ENCODE measurements around the gene RBFOX2. TPM values are rescaled to one million over a fixed set of nuclear protein-coding genes. Genes with fewer than 3 reads are reported as not detected.
A peak's percentile ranks its signal among the peaks of the same experiment; 100 is the strongest.

RBFOX2 gene
- total and polyA plus RNA-seq, 12 donors, result 15.7 to 86.6 (median 69.8) TPM

DNA sequence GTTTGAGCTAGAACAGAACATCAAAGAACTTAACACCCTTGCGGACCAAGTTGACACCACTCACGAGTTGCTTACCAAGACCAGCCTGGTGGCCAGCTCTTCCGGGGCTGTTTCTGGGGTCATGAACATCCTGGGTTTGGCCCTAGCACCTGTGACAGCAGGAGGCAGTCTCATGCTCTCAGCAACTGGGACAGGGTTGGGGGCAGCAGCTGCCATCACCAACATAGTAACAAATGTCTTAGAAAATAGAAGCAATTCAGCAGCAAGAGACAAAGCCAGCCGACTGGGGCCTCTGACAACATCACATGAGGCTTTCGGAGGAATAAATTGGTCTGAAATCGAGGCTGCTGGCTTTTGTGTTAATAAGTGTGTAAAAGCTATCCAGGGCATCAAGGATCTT is 302.2 kb downstream of the RBFOX2 start:
- Histone ChIP-seq H3K27ac (no peak overlapping the region), H3K4me1 (replicated peaks in 1 of 2) (no peaks in the 10 kb centered on the region), H3K36me3 (replicated peaks in 1 of 2) (no peaks in the 10 kb centered on the region), H3K9me3 (replicated peaks in 1 of 3) (no peaks in the 10 kb centered on the region), H3K27me3 (no peaks in the 10 kb centered on the region), H3K4me3 (no peak overlapping the region)
- TF ChIP-seq POLR2A (IDR thresholded peaks at IDR 0.05), result no peak
- TF ChIP-seq, protein P1, sequence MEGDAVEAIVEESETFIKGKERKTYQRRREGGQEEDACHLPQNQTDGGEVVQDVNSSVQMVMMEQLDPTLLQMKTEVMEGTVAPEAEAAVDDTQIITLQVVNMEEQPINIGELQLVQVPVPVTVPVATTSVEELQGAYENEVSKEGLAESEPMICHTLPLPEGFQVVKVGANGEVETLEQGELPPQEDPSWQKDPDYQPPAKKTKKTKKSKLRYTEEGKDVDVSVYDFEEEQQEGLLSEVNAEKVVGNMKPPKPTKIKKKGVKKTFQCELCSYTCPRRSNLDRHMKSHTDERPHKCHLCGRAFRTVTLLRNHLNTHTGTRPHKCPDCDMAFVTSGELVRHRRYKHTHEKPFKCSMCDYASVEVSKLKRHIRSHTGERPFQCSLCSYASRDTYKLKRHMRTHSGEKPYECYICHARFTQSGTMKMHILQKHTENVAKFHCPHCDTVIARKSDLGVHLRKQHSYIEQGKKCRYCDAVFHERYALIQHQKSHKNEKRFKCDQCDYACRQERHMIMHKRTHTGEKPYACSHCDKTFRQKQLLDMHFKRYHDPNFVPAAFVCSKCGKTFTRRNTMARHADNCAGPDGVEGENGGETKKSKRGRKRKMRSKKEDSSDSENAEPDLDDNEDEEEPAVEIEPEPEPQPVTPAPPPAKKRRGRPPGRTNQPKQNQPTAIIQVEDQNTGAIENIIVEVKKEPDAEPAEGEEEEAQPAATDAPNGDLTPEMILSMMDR (IDR thresholded peaks at IDR 0.05), result no peak
- intact Hi-C loops (cut with DNase I), result no loop called here
- DNase-seq, result no peak
- 73 to 89% (median 85%) methylated on average over 6 of the region's 6 CpGs for WGBS, 4 donors

DNA sequence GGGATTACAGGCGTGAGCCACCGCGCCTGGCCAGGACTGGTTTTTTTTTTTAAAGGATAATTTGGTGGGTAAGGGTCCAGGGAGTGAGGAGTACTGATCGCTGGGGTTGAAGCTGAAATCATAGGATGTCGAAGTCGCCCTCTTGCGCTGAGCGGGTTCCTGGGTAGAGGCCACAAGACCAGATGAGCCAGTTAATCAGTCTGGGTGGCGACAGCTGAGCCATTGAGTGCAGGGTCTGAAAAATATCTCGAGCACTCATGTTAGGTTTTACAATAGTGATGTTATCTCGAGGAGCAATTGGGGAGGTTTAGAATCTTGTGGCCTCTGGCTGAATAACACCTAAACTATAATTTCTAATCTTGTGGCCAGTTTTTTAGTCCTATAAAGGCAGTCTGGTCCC is 303.1 kb downstream of the RBFOX2 start:
- DNase-seq, result no peak
- no peaks in the 10 kb centered on the region for H3K27me3 ChIP-seq
- TF ChIP-seq, protein P1 (IDR thresholded peaks at IDR 0.05), result no peak
- no peak for TF ChIP-seq POLR2A (IDR thresholded peaks at IDR 0.05)
- no peak overlapping the region for H3K27ac ChIP-seq
- no peaks in the 10 kb centered on the region for H3K9me3 ChIP-seq (replicated peaks in 1 of 3)
- 87 to 92% (median 90%) methylated on average over 10 to 11 of the region's 11 CpGs for WGBS, 4 donors
- intact Hi-C loops (cut with DNase I), result no loop called here
- no peaks in the 10 kb centered on the region for H3K4me1 ChIP-seq (replicated peaks in 1 of 2)
- H3K4me3 ChIP-seq, result no peak overlapping the region
- H3K36me3 ChIP-seq (replicated peaks in 1 of 2), result no peaks in the 10 kb centered on the region

- TF ChIP-seq, protein P1 (IDR thresholded peaks at IDR 0.05), result no peak
- TF ChIP-seq POLR2A (IDR thresholded peaks at IDR 0.05), result no peak
- intact Hi-C loops (cut with DNase I), result no loop called here
- Histone ChIP-seq H3K27ac (no peak overlapping the region), H3K4me3 (no peak overlapping the region), H3K27me3 (no peaks in the 10 kb centered on the region), H3K36me3 (replicated peaks in 1 of 2) (no peaks in the 10 kb centered on the region), H3K9me3 (replicated peaks in 1 of 3) (no peaks in the 10 kb centered on the region), H3K4me1 (replicated peaks in 1 of 2) (no peaks in the 10 kb centered on the region)
- peak in 1 of 7 donors; percentile 50 for DNase-seq
- 59 to 64% (median 62%) methylated on average over 4 of the region's 4 CpGs for WGBS, 4 donors
Measured at GRCh38 chr22:35721960-35722359, 306.7 kb downstream of the RBFOX2 start.

DNA sequence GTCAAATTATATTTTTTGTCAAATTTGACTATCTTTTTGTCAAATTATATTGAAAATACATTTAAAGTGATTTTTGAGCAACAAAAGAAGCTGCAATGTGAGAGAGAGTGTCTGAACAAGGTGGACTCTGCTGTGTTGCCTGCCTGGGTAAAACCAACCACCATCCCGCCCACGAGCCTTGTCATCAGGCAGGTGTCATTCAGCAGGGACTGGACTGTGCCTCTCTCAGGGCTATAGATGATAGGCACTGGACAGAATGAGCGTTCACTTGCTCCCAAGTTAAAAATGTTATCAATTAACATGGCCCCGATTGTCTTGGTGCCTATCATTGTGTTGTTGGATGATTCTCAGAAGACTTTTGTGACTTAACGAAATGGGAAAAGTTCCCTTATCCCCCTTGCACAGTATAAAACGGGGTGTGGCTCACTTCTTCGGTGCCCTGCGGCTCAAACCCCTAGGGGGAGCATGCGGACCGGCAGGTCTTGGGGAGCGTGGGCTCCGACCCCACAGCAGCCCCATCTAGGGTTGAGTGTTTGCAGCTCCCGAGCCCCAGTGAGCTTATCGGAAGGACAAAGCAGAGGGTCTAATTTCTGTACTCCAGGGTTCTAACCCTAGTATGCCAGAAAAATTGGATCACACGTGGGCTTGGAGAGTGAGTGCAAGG is 309.3 kb downstream of the RBFOX2 start:
- WGBS, 4 donors, result 79 to 90% (median 83%) methylated on average over 13 to 15 of the region's 15 CpGs
- no peak overlapping the region for H3K4me3 ChIP-seq
- H3K36me3 ChIP-seq (replicated peaks in 1 of 2), result no peaks in the 10 kb centered on the region
- no peaks in the 10 kb centered on the region for H3K27me3 ChIP-seq
- intact Hi-C loops (cut with DNase I), result no loop called here
- no peaks in the 10 kb centered on the region for H3K9me3 ChIP-seq (replicated peaks in 1 of 3)
- no peak for DNase-seq
- no peak overlapping the region for H3K27ac ChIP-seq
- no peaks in the 10 kb centered on the region for H3K4me1 ChIP-seq (replicated peaks in 1 of 2)
- TF ChIP-seq, protein P1 (IDR thresholded peaks at IDR 0.05), result no peak
- TF ChIP-seq POLR2A (IDR thresholded peaks at IDR 0.05), result no peak

Measured in adrenal gland (tissue), 12 donors.